Muscle layer of colon (tissue), 2 donors: ENCODE data around the gene MOB2.

Experiments
- H3K27ac ChIP-seq: one replicate; pipeline ENCODE4 v1.7.0; 2013; ENCODE audit warnings: low read depth, mild to moderate bottlenecking, low read length, moderate library complexity
- H3K27me3 ChIP-seq, 2 donors: one replicate each; pipeline ENCODE4 v1.7.0; 2013; ENCODE audit warnings: low read length in 2 of 2, mild to moderate bottlenecking in 2 of 2; ENCODE audit not compliant: insufficient read depth in 2 of 2, control insufficient read depth in 1 of 2
- H3K36me3 ChIP-seq: one replicate; pipeline ENCODE4 v1.7.0; 2013; ENCODE audit warnings: mild to moderate bottlenecking, low read length; ENCODE audit not compliant: insufficient read depth
- H3K4me1 ChIP-seq: one replicate; pipeline ENCODE4 v1.7.0; 2013; ENCODE audit warnings: mild to moderate bottlenecking, low read length; ENCODE audit not compliant: insufficient read depth
- H3K4me3 ChIP-seq, 2 donors: one replicate each; pipeline ENCODE4 v1.7.0; 2013; ENCODE audit warnings: low read length in 2 of 2, low read depth in 1 of 2, mild to moderate bottlenecking in 1 of 2, moderate library complexity in 1 of 2
- H3K9ac ChIP-seq: one replicate; pipeline ENCODE4 v1.7.0; 2013; ENCODE audit warnings: low read length
- H3K9me3 ChIP-seq: one replicate; pipeline ENCODE4 v1.7.0; 2013; ENCODE audit warnings: mild to moderate bottlenecking, low read length
- donor health status: abdominal sarcoma.
- donor health status: Adenocarcinoma of cecum.

MOB2 gene

GRCh38 chr11:1449490-1450243 lies 36.9 kb downstream of the MOB2 start:
- H3K27me3 ChIP-seq, result peaks cover 0 to 6% of the 10 kb centered on the region in 2 donors
- no peak overlapping the region for H3K27ac ChIP-seq
- peaks cover 14% of the 10 kb centered on the region for H3K4me1 ChIP-seq
- H3K9ac ChIP-seq, result no peak overlapping the region
- H3K9me3 ChIP-seq, result no peaks in the 10 kb centered on the region
- no peaks in the 10 kb centered on the region for H3K36me3 ChIP-seq
- H3K4me3 ChIP-seq, result no peak overlapping the region

GRCh38 chr11:1448882-1449281 lies 37.7 kb downstream of the MOB2 start:
- no peaks in the 10 kb centered on the region for H3K36me3 ChIP-seq
- H3K4me3 ChIP-seq, result no peak overlapping the region
- peaks cover 0 to 13% of the 10 kb centered on the region in 2 donors for H3K27me3 ChIP-seq
- H3K4me1 ChIP-seq, result peaks cover 14% of the 10 kb centered on the region
- no peak overlapping the region for H3K27ac ChIP-seq
- H3K9ac ChIP-seq, result no peak overlapping the region
- H3K9me3 ChIP-seq, result no peaks in the 10 kb centered on the region

GRCh38 chr11:1447845-1448825 lies 38.4 kb downstream of the MOB2 start:
- Histone ChIP-seq H3K27ac (no peak overlapping the region), H3K4me3 (no peak overlapping the region), H3K27me3 (peaks cover 0 to 14% of the 10 kb centered on the region in 2 donors), H3K4me1 (peaks cover 11% of the 10 kb centered on the region), H3K9ac (no peak overlapping the region), H3K36me3 (no peaks in the 10 kb centered on the region), H3K9me3 (no peaks in the 10 kb centered on the region)

GRCh38 chr11:1446623-1447022 lies 40.0 kb downstream of the MOB2 start:
- H3K9ac ChIP-seq, result no peak overlapping the region
- H3K4me3 ChIP-seq, result no peak overlapping the region
- H3K9me3 ChIP-seq, result no peaks in the 10 kb centered on the region
- H3K27ac ChIP-seq, result no peak overlapping the region
- H3K36me3 ChIP-seq, result no peaks in the 10 kb centered on the region
- no peaks in the 10 kb centered on the region for H3K4me1 ChIP-seq
- H3K27me3 ChIP-seq, result peaks cover 0 to 22% of the 10 kb centered on the region in 2 donors

GRCh38 chr11:1445741-1446445 lies 40.7 kb downstream of the MOB2 start:
- Histone ChIP-seq H3K9me3 (no peaks in the 10 kb centered on the region), H3K27ac (no peak overlapping the region), H3K36me3 (no peaks in the 10 kb centered on the region), H3K9ac (no peak overlapping the region), H3K4me3 (no peak overlapping the region), H3K27me3 (peaks cover 0 to 22% of the 10 kb centered on the region in 2 donors), H3K4me1 (no peaks in the 10 kb centered on the region)

- H3K4me1 ChIP-seq, result no peaks in the 10 kb centered on the region
- H3K36me3 ChIP-seq, result no peaks in the 10 kb centered on the region
- no peaks in the 10 kb centered on the region for H3K9me3 ChIP-seq
- no peak overlapping the region for H3K4me3 ChIP-seq
- no peak overlapping the region for H3K27ac ChIP-seq
- H3K27me3 ChIP-seq, result peaks cover 0 to 29% of the 10 kb centered on the region in 2 donors
- H3K9ac ChIP-seq, result no peak overlapping the region
These were observed 41.7 kb downstream of the MOB2 start for GRCh38 chr11:1444823-1445422.

- Histone ChIP-seq H3K36me3 (no peaks in the 10 kb centered on the region), H3K4me3 (no peak overlapping the region), H3K27ac (no peak overlapping the region), H3K4me1 (no peaks in the 10 kb centered on the region), H3K9ac (no peak overlapping the region), H3K27me3 (peaks cover 0 to 26% of the 10 kb centered on the region in 2 donors), H3K9me3 (no peaks in the 10 kb centered on the region)
These were observed 42.3 kb downstream of the MOB2 start for GRCh38 chr11:1444321-1444720.

- no peaks in the 10 kb centered on the region for H3K9me3 ChIP-seq
- no peak overlapping the region for H3K4me3 ChIP-seq
- no peak overlapping the region for H3K27ac ChIP-seq
- no peaks in the 10 kb centered on the region for H3K36me3 ChIP-seq
- H3K27me3 ChIP-seq, result peaks cover 0 to 30% of the 10 kb centered on the region in 2 donors
- no peaks in the 10 kb centered on the region for H3K4me1 ChIP-seq
- H3K9ac ChIP-seq, result no peak overlapping the region
These were observed 42.8 kb downstream of the MOB2 start for GRCh38 chr11:1443737-1444136.

- no peaks in the 10 kb centered on the region for H3K9me3 ChIP-seq
- no peaks in the 10 kb centered on the region for H3K36me3 ChIP-seq
- no peak overlapping the region for H3K4me3 ChIP-seq
- H3K27me3 ChIP-seq, result peaks cover 0 to 34% of the 10 kb centered on the region in 2 donors
- H3K9ac ChIP-seq, result no peak overlapping the region
- H3K4me1 ChIP-seq, result no peaks in the 10 kb centered on the region
- H3K27ac ChIP-seq, result no peak overlapping the region
These were observed 43.7 kb downstream of the MOB2 start for GRCh38 chr11:1442807-1443366.

GRCh38 chr11:1442163-1442562 lies 44.4 kb downstream of the MOB2 start:
- Histone ChIP-seq H3K27ac (no peak overlapping the region), H3K4me1 (no peaks in the 10 kb centered on the region), H3K9me3 (no peaks in the 10 kb centered on the region), H3K9ac (no peak overlapping the region), H3K36me3 (no peaks in the 10 kb centered on the region), H3K27me3 (peaks cover 0 to 41% of the 10 kb centered on the region in 2 donors), H3K4me3 (no peak overlapping the region)
